ENCODE measurements around the gene ADIPOQ.
"Not testable (repeated sequence)": the region's sequence is repeated elsewhere in the genome, so short reads cannot be mapped to it uniquely, and the experiment has no call there.

ADIPOQ gene

DNA sequence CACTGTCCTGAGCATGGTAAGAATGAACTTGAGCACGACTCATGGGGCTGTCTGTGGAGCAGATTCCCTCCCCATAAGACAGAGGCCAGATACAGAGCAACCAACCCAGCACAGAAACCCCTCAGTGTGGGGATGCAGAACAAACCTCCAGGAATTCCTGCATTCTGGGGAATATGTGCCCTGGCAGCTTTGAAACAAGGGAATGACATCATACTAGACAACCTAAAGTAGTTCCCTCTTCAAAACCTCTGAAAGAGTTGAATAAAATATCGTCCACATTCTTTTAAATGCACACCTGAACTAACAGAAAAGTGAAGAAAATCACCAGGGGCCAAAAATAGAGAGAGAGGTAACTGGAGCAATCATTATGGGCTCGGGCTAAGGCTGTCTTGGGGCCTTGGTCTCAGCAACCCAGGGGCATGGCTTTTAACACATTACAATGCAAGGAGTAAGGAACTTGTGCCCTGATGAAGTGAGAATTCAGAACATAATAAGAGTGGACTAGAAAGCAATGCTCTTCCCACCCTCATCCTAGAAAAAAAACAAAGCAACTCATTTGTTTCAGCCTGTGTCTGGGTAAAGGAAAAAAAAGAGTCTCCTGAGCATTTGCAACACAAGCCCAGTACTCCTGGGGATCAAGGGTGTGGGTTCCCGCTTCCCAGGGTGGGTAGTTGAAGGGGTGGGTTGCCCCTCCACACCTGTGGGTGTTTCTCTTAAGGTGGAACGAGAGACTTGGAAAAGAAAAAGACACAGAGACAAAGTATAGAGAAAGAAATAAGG is 43.9 kb downstream of the ADIPOQ start:
- H3K27ac Mint-ChIP-seq, result no peak overlapping the region
- H3K9me3 Mint-ChIP-seq, result peaks cover 8% of the 10 kb centered on the region
- peaks cover 10% of the 10 kb centered on the region for H3K27me3 Mint-ChIP-seq (ENCODE audit: low read depth, poor library complexity)

DNA sequence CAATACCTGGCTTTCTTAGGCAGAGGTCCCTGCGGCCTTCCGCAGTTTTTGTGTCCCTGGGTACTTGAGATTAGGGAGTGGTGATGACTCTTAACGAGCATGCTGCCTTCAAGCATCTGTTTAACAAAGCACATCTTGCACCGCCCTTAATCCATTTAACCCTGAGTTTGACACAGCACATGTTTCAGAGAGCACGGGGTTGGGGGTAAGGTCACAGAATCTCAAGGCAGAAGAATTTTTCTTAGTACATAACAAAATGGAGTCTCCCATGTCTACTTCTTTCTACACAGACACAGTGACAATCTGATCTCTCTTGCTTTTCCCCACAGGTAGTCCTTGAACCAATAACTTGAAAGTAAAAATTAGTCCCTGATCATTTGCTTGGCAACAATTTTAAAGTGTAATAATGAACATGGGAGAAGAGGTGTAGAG is 45.0 kb downstream of the ADIPOQ start:
- peaks cover 42% of the 10 kb centered on the region for H3K4me1 Mint-ChIP-seq

More for the DNA sequence above, 43.9 kb downstream of the ADIPOQ start:
- H3K4me3 Mint-ChIP-seq, result peak overlapping the region; percentile 39
- TF ChIP-seq, protein P1, sequence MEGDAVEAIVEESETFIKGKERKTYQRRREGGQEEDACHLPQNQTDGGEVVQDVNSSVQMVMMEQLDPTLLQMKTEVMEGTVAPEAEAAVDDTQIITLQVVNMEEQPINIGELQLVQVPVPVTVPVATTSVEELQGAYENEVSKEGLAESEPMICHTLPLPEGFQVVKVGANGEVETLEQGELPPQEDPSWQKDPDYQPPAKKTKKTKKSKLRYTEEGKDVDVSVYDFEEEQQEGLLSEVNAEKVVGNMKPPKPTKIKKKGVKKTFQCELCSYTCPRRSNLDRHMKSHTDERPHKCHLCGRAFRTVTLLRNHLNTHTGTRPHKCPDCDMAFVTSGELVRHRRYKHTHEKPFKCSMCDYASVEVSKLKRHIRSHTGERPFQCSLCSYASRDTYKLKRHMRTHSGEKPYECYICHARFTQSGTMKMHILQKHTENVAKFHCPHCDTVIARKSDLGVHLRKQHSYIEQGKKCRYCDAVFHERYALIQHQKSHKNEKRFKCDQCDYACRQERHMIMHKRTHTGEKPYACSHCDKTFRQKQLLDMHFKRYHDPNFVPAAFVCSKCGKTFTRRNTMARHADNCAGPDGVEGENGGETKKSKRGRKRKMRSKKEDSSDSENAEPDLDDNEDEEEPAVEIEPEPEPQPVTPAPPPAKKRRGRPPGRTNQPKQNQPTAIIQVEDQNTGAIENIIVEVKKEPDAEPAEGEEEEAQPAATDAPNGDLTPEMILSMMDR (IDR thresholded peaks at IDR 0.05), result no peak
- H3K36me3 Mint-ChIP-seq (ENCODE audit: low read depth), result no peaks in the 10 kb centered on the region
- DNase-seq, result no peak
- peaks cover 42% of the 10 kb centered on the region for H3K4me1 Mint-ChIP-seq

DNA sequence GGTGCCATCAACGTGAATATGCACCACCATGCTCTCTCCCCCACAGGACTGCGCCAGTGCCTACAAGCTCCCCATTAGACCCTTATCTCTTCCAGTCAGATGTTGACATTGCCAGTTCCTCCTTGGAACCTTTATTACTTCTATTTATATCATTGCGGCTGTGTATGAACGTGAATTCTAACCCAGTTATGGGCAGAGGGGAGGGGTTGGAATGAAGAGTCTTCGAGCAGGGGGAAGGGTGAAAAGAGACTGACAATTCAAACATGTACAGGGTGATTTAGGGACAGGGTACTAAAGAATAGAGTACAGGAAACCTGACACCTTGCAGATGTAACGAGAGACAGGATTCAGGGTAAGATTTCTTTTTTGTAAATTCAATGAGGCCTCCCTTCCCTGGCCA is 46.1 kb downstream of the ADIPOQ start:
- TF ChIP-seq, protein P1 (IDR thresholded peaks at IDR 0.05), result no peak
- no peak for DNase-seq
- Mint-ChIP-seq H3K4me3 (peak overlapping the region; percentile 37), H3K4me1 (peaks cover 50% of the 10 kb centered on the region), H3K9me3 (peaks cover 8% of the 10 kb centered on the region), H3K27ac (peak overlapping the region; percentile 3), H3K36me3 (ENCODE audit: low read depth) (no peaks in the 10 kb centered on the region), H3K27me3 (ENCODE audit: low read depth, poor library complexity) (peaks cover 14% of the 10 kb centered on the region)

More for the DNA sequence above, 45.0 kb downstream of the ADIPOQ start:
- H3K9me3 Mint-ChIP-seq; DNase-seq; H3K36me3 Mint-ChIP-seq (ENCODE audit: low read depth): not testable (repeated sequence)
- H3K4me3 Mint-ChIP-seq, result peak overlapping the region; percentile 6
- peak overlapping the region; percentile 76 for H3K27ac Mint-ChIP-seq
- peaks cover 14% of the 10 kb centered on the region for H3K27me3 Mint-ChIP-seq (ENCODE audit: low read depth, poor library complexity)

DNA sequence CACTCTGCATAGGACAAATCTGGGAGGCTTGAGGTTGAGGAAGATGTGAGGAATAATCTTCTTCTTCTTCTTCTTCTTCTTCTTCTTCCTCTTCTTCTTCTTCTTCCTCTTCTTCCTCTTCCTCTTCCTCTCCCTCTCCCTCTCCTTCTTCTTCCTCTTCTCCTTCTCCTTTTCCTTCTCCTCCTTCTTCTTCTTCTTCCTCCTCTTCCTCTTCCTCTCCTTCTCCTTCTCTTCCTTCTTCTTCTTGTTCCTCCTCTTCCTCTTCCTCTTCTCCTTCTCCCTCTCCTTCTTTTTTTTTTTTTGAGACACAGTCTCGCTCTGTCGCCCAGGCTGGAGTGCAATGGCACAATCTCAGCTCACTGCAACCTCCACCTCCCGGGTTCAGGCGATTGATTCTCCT is 47.2 kb downstream of the ADIPOQ start:
- not testable (repeated sequence) for H3K4me3 Mint-ChIP-seq

DNA sequence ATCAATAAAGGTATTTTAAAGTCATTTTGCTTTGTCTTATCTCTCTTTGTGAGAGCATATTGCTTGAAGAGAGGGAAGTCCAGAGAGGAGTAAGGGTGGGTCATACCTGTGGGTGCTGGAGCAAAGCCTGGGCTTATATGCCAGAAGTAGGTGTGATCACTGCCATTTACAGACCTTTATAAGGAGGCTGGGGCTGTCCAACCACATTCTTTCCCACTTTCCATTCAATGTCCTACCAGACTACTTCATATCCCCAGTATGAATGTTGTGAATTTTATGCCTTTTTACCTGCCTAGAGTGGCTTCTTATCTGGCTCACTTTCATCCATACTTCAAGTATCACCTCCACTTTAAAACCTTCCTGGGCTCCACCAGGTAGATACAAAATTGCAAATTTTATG is 48.4 kb downstream of the ADIPOQ start:
- Mint-ChIP-seq H3K4me1 (peaks cover 70% of the 10 kb centered on the region), H3K27ac (no peak overlapping the region), H3K36me3 (ENCODE audit: low read depth) (no peaks in the 10 kb centered on the region), H3K4me3 (no peak overlapping the region), H3K9me3 (peaks cover 10% of the 10 kb centered on the region), H3K27me3 (ENCODE audit: low read depth, poor library complexity) (peaks cover 7% of the 10 kb centered on the region)
- TF ChIP-seq, protein P1 (IDR thresholded peaks at IDR 0.05), result no peak
- no peak for DNase-seq

More for the DNA sequence above, 47.2 kb downstream of the ADIPOQ start:
- not testable (repeated sequence) for H3K36me3 Mint-ChIP-seq (ENCODE audit: low read depth); H3K27me3 Mint-ChIP-seq (ENCODE audit: low read depth, poor library complexity); DNase-seq
- H3K9me3 Mint-ChIP-seq, result peaks cover 12% of the 10 kb centered on the region
- H3K4me1 Mint-ChIP-seq, result peaks cover 62% of the 10 kb centered on the region
- peak overlapping the region; percentile 65 for H3K27ac Mint-ChIP-seq

DNA sequence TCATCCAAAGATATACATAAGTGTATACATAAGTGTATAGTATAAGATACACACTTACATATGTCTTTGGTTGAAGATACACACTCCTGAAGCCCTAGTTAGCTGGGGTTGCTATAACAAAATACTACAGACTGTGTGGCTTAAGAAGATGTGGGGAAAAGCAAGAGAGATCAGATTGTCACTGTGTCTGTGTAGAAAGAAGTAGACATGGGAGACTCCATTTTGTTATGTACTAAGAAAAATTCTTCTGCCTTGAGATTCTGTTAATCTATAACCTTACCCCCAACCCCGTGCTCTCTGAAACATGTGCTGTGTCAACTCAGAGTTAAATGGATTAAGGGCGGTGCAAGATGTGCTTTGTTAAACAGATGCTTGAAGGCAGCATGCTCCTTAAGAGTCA is 50.6 kb downstream of the ADIPOQ start:
- not testable (repeated sequence) for H3K9me3 Mint-ChIP-seq; H3K4me3 Mint-ChIP-seq; H3K36me3 Mint-ChIP-seq (ENCODE audit: low read depth); DNase-seq; H3K27ac Mint-ChIP-seq; H3K27me3 Mint-ChIP-seq (ENCODE audit: low read depth, poor library complexity)
- peaks cover 70% of the 10 kb centered on the region for H3K4me1 Mint-ChIP-seq

DNA sequence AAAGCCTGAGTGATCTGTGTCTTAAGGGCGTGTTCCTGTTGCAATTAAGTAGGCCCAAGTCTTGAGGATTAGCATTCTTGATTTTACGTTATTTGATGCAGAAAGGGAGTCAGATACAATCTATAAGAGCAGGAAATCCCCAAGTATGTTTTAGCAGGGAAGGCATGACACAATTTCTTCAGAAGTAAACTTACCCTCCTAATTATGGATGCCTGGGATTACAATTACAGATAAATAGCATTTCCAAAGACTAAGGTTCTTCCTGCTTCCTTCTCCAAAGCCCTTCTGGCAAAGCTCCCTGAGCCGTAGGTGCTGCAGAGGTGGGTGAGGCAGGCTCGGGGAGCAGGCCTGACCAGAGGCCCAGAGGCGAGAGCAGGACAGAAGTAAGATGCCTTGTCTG is 52.9 kb downstream of the ADIPOQ start:
- H3K27me3 Mint-ChIP-seq (ENCODE audit: low read depth, poor library complexity), result peaks cover 4% of the 10 kb centered on the region
- H3K36me3 Mint-ChIP-seq (ENCODE audit: low read depth), result peaks cover 5% of the 10 kb centered on the region
- H3K27ac Mint-ChIP-seq, result peak overlapping the region; percentile 45
- TF ChIP-seq, protein P1 (IDR thresholded peaks at IDR 0.05), result no peak
- H3K9me3 Mint-ChIP-seq, result peaks cover 8% of the 10 kb centered on the region
- H3K4me3 Mint-ChIP-seq, result no peak overlapping the region
- peaks cover 64% of the 10 kb centered on the region for H3K4me1 Mint-ChIP-seq
- DNase-seq, result no peak

Data from nephron progenitor cell (in vitro differentiated cells).